Left hindlimb (tissue), 1 donor: Measurements from ENCODE around the gene TRAPPC8.
"Not testable (repeated sequence)": the region's sequence is repeated elsewhere in the genome, so short reads cannot be mapped to it uniquely, and the experiment has no call there.

ENCODE experiments used
- DNase-seq: peaks from one replicate; pipeline ENCODE4 v3.0.0-alpha.2; 2018

TRAPPC8 gene

GRCh38 chr18:31941010-31941809 is 1.7 kb downstream of the TRAPPC8 start:
- DNase-seq: no peak

GRCh38 chr18:31934773-31935172 is 8.2 kb downstream of the TRAPPC8 start:
- not testable (repeated sequence) for DNase-seq

GRCh38 chr18:31931886-31932240 is 11.1 kb downstream of the TRAPPC8 start:
- DNase-seq: no peak

- no peak for DNase-seq
Observed at GRCh38 chr18:31931163-31931885, 11.6 kb downstream of the TRAPPC8 start.

GRCh38 chr18:31929273-31929672 is 13.7 kb downstream of the TRAPPC8 start:
- no peak for DNase-seq

- not testable (repeated sequence) for DNase-seq
Observed at GRCh38 chr18:31926988-31927387, 15.9 kb downstream of the TRAPPC8 start.

GRCh38 chr18:31920277-31920676 is 22.7 kb downstream of the TRAPPC8 start:
- no peak for DNase-seq

GRCh38 chr18:31919366-31919765 is 23.6 kb downstream of the TRAPPC8 start:
- DNase-seq: not testable (repeated sequence)

GRCh38 chr18:31918733-31919132 is 24.2 kb downstream of the TRAPPC8 start:
- DNase-seq: no peak

GRCh38 chr18:31901063-31901462 is 41.9 kb downstream of the TRAPPC8 start:
- DNase-seq: no peak

- DNase-seq: not testable (repeated sequence)
Observed at GRCh38 chr18:31899771-31900170, 43.2 kb downstream of the TRAPPC8 start.

- no peak for DNase-seq
Observed at GRCh38 chr18:31892936-31893335, 50.0 kb downstream of the TRAPPC8 start.

- no peak for DNase-seq
Observed at GRCh38 chr18:31891566-31891965, 51.4 kb downstream of the TRAPPC8 start.

GRCh38 chr18:31884020-31884419 is 58.9 kb downstream of the TRAPPC8 start:
- no peak for DNase-seq

- DNase-seq: no peak
Observed at GRCh38 chr18:31880186-31880898, 62.6 kb downstream of the TRAPPC8 start.

- DNase-seq: no peak
Observed at GRCh38 chr18:31878358-31878757, 64.6 kb downstream of the TRAPPC8 start.

GRCh38 chr18:31877900-31878299 is 65.0 kb downstream of the TRAPPC8 start:
- no peak for DNase-seq

GRCh38 chr18:31876707-31877106 is 66.2 kb downstream of the TRAPPC8 start:
- no peak for DNase-seq

GRCh38 chr18:31875301-31875700 is 67.6 kb downstream of the TRAPPC8 start:
- no peak for DNase-seq

- no peak for DNase-seq
Observed at GRCh38 chr18:31863103-31863502, 79.8 kb downstream of the TRAPPC8 start.

- no peak for DNase-seq
Observed at GRCh38 chr18:31860488-31860887, 82.4 kb downstream of the TRAPPC8 start.

- DNase-seq: no peak
Observed at GRCh38 chr18:31857526-31858106, 85.3 kb downstream of the TRAPPC8 start.

GRCh38 chr18:31850844-31851243 is 92.1 kb downstream of the TRAPPC8 start:
- DNase-seq: no peak
